RWPE1 (cell line): ENCODE results near the gene CMIP.

Source experiments
- CTCF ChIA-PET: fragments of 350-600 bp; sonication (Branson Sonifier 250); formaldehyde crosslinking; extraction: SDS; loops from one replicate; lab custom pipeline; 2021; lab: Yijun Ruan, JAX
- POLR2A ChIA-PET: fragments of 400-600 bp; formaldehyde crosslinking; extraction: SDS; loops from one replicate; lab custom pipeline; 2020; ENCODE audit warnings: antibody characterized with exemption; ENCODE audit not compliant: low non-redundant PET; lab: Yijun Ruan, JAX
- DNase-seq: peaks from one replicate; pipeline ENCODE4 v3.0.0; 2012; ENCODE audit warnings: low spot score
- H3K27ac ChIP-seq: fragments of 450-650 bp; 2 replicates; pipeline ENCODE4 v1.5.1; 2017
- CTCF ChIP-seq: fragments of 450-650 bp; conservative IDR thresholded peaks from 2 replicates; pipeline ENCODE4 v1.5.1; 2017; ENCODE audit warnings: low read depth, mild to moderate bottlenecking

The CMIP gene

GRCh38 chr16:81655469-81656162 lies 211.0 kb downstream of the CMIP start:
- no peak overlapping the region for H3K27ac ChIP-seq
- ChIA-PET POLR2A (no interaction called here), CTCF (interaction anchor here (0.6 to 1.0 kb wide), 2 partner anchors 60 to 288 kb away, joined by 3 read pairs; no protein-coding TSS in a partner anchor)
- TF ChIP-seq CTCF = no peak
- no peak for DNase-seq

GRCh38 chr16:81657224-81657623 lies 212.6 kb downstream of the CMIP start:
- DNase-seq = no peak
- no peak overlapping the region for H3K27ac ChIP-seq
- no peak for TF ChIP-seq CTCF
- POLR2A ChIA-PET = no interaction called here
- CTCF ChIA-PET = no interaction called here

GRCh38 chr16:81657781-81658180 lies 213.2 kb downstream of the CMIP start:
- ChIA-PET POLR2A (no interaction called here), CTCF (no interaction called here)
- no peak for DNase-seq
- TF ChIP-seq CTCF = no peak
- H3K27ac ChIP-seq = no peak overlapping the region

GRCh38 chr16:81658373-81658772 lies 213.8 kb downstream of the CMIP start:
- CTCF ChIA-PET = no interaction called here
- no peak for DNase-seq

GRCh38 chr16:81659249-81659648 lies 214.6 kb downstream of the CMIP start:
- H3K27ac ChIP-seq = no peak overlapping the region
- ChIA-PET POLR2A (no interaction called here), CTCF (interaction anchor here (0.7 kb wide), 1 partner anchor 36 kb away, joined by 3 read pairs; no protein-coding TSS in a partner anchor)
- no peak for TF ChIP-seq CTCF
- no peak for DNase-seq

More at GRCh38 chr16:81658373-81658772, 213.8 kb downstream of the CMIP start:
- H3K27ac ChIP-seq = no peak overlapping the region
- no peak for TF ChIP-seq CTCF
- POLR2A ChIA-PET = no interaction called here

GRCh38 chr16:81661082-81661481 lies 216.5 kb downstream of the CMIP start:
- TF ChIP-seq CTCF = no peak
- CTCF ChIA-PET = no interaction called here
- DNase-seq = no peak
- POLR2A ChIA-PET = no interaction called here
- peak overlapping the region; percentile 56 for H3K27ac ChIP-seq
